HL-60/S4 treated with retinoic acid at 250 ng/mL for 4 days and 3 days (cell line): Measurements from ENCODE around the gene GZF1.

ENCODE experiments used
- in situ Hi-C: fragments of 300-500 bp; cut with MboI; formaldehyde crosslinking; loops from 2 replicates; pipeline ENCODE4 v1.7.0; 2022; ENCODE audit warnings: low sequenced_read_pairs

The GZF1 gene

GRCh38 chr20:23361476-23362391 lies at the start of gene GZF1:
Gene GZF1, plus strand, starts transcription at chr20:23362182. Its CDS starts 2,202 bp downstream, at chr20:23364384.
- in situ Hi-C loops = no loop called here

GRCh38 chr20:23313271-23313670 lies 48.7 kb upstream of the GZF1 start:
- in situ Hi-C loops = no loop called here

GRCh38 chr20:23314699-23315098 lies 47.3 kb upstream of the GZF1 start:
- in situ Hi-C loops = no loop called here

GRCh38 chr20:23315099-23315498 lies 46.9 kb upstream of the GZF1 start:
- in situ Hi-C loops = no loop called here

GRCh38 chr20:23316626-23317025 lies 45.4 kb upstream of the GZF1 start:
- in situ Hi-C loops = no loop called here

- in situ Hi-C loops = no loop called here
These were observed 44.9 kb upstream of the GZF1 start for GRCh38 chr20:23317081-23317480.

- in situ Hi-C loops = no loop called here
These were observed 43.6 kb upstream of the GZF1 start for GRCh38 chr20:23318347-23318746.

GRCh38 chr20:23320317-23320716 lies 41.7 kb upstream of the GZF1 start:
- in situ Hi-C loops = no loop called here

GRCh38 chr20:23325107-23325506 lies 36.9 kb upstream of the GZF1 start:
- in situ Hi-C loops = no loop called here

GRCh38 chr20:23326774-23327173 lies 35.2 kb upstream of the GZF1 start:
- in situ Hi-C loops = no loop called here

GRCh38 chr20:23327617-23328333 lies 34.2 kb upstream of the GZF1 start:
- in situ Hi-C loops = no loop called here

GRCh38 chr20:23331450-23332350 lies 30.3 kb upstream of the GZF1 start:
- in situ Hi-C loops = loop anchor here (10.0 kb wide), 2 partner anchors 277 to 987 kb away; no protein-coding TSS in a partner anchor

- in situ Hi-C loops = loop anchor here (10.0 kb wide), 2 partner anchors 278 to 988 kb away; no protein-coding TSS in a partner anchor
These were observed 29.5 kb upstream of the GZF1 start for GRCh38 chr20:23332467-23332866.

GRCh38 chr20:23334111-23334510 lies 27.9 kb upstream of the GZF1 start:
- in situ Hi-C loops = loop anchor here (10.0 kb wide), 2 partner anchors 279 to 989 kb away; no protein-coding TSS in a partner anchor

GRCh38 chr20:23335521-23335920 lies 26.5 kb upstream of the GZF1 start:
- in situ Hi-C loops = loop anchor here (10.0 kb wide), 2 partner anchors 281 to 991 kb away; no protein-coding TSS in a partner anchor

- in situ Hi-C loops = loop anchor here (10.0 kb wide), 2 partner anchors 282 to 992 kb away; no protein-coding TSS in a partner anchor
These were observed 25.5 kb upstream of the GZF1 start for GRCh38 chr20:23336476-23336875.

GRCh38 chr20:23337312-23337711 lies 24.7 kb upstream of the GZF1 start:
- in situ Hi-C loops = loop anchor here (10.0 kb wide), 2 partner anchors 283 to 993 kb away; no protein-coding TSS in a partner anchor

GRCh38 chr20:23339986-23340385 lies 22.0 kb upstream of the GZF1 start:
- in situ Hi-C loops = loop anchor here (10.0 kb wide), 3 partner anchors 285 to 995 kb away; no protein-coding TSS in a partner anchor

GRCh38 chr20:23340524-23340923 lies 21.5 kb upstream of the GZF1 start:
- in situ Hi-C loops = loop anchor here (10.0 kb wide), 1 partner anchor 646 kb away; no protein-coding TSS in a partner anchor

GRCh38 chr20:23341073-23341472 lies 20.9 kb upstream of the GZF1 start:
- in situ Hi-C loops = loop anchor here (10.0 kb wide), 1 partner anchor 646 kb away; no protein-coding TSS in a partner anchor
